NOMO-1 treated with DMSO at 0.1 percent for 48 hours (cell line): Measurements from ENCODE around the gene PRDM2.

Source experiments
- DNase-seq: peaks from one replicate; lab custom pipeline; 2025; ENCODE audit not compliant: unreplicated experiment; lab: John Stamatoyannopoulos, UW

The PRDM2 gene

DNA sequence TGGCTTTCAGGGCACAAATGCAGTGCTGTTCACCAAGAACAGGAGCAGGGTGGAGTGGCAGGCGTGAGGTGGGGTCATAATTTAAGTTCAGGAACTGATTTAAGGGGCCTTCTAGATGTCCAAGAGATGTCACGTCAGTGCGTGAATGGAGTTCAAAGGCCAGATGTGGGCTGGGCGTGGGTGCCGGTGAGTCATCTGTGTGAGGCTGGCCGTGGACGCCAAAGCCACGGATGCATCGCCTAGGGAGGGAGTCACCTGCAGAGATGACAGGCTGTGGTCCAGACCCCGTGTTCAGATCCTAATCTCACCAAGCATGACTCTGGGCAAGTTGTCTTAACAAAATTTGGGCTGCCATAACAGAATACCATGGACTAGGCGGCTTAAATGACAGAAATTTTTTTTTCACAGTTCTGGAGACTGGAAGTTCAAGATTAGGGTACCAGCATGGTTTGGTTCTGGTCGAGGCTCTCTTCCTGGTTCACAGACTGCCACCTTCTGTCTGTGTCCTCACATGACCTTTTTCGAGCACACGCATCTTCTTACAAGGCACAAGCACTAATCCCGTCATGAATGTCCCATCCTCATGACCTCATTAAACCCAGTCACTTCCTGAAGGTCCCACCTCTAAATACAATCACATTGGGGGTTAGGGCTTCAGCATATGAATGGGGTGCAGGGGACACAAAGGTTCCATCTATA, 109.6 kb downstream of the PRDM2 start:
- no peak for DNase-seq

DNA sequence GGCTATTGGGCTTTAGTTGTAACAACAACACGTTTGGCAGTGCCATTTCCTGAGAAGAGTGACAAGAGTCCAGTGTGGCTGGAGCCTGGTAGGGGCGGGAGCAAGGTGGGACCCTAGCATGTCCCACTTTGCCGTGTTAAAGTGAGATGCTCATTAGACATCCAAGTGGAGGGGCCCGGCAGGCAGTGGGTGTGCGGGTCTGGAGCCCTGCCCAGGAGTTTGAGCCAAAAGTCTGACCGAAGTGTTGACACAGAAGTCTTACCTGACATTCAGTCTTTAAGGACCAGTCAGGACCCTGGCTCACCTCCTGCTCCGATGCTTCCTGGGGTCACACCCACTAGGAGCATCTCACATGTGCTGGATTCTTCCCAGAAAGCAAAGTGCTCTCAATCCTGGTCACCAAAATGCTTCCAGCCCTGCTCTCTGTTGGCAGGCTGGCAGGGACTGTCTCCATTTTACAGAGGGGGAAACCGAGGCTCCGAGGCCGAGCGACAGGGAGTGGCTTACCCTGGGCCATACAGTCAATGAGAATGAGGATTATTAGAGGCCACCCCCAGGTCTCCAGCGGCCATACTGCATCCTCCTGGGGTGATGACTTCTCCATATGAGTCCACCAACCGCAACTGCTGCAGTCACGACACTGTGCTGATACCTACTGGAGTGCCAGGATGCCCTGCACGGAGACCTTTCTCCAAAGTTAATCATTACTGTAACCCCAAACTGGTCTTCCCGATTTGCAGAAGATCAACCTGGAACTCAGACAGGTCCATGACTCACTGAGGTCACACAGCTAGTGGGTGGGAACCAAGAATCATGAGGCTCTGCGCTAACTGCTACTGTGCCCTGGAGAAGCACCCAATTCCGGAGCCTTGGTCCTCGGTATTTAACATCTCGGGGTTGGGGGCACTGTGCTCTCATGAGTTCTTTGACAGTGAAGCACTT, 112.7 kb downstream of the PRDM2 start:
- no peak for DNase-seq

DNA sequence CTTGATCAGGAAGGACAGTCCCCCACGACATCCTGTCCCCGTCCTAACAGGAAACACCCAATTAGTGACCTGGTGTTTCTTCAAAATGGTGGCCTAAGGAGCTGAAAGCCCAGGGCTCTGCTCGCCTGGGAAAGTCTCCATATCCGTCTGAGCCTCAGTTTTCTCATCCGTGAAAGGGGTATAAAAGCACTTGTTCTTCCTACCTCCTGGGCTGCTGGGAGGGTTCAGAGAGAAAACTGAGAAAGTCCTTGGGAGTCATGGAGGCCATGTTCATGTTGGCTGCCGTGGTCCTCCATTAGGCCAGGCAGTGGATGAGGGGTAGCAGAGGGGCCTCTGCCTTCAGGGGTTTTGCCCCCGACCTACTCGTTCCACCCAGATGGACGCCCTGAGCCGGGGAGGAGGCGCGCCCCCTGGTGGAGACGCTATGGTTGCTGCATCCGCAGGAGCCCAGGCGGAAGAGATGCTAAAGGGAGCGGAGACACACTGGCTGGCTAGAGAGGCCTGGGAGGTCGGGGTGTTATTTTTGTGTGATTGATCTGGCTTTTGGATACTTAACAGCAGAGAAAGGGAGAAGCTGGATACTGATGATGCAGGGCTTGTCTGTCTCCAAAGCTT, 113.5 kb downstream of the PRDM2 start:
- DNase-seq: no peak

DNA sequence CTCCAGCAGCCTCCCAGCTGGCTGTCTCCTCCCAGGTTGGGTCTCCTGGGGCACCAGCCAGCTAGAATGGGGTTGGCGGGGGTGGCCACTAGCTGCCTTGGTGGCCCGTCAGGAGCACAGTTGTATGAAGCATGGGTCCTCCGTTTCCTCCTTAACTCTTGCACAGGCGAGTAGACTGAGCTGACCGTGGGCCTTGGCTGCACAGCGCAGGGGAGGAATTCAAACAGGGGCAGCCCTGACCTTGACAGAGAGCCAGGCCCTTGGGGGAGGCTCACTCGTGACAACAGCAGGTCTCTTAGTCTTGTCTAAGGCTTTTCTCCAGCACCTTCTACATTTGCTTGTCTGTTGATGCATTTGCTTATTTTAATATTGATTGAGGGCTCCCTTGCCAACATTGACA, 114.1 kb downstream of the PRDM2 start:
- no peak for DNase-seq

DNA sequence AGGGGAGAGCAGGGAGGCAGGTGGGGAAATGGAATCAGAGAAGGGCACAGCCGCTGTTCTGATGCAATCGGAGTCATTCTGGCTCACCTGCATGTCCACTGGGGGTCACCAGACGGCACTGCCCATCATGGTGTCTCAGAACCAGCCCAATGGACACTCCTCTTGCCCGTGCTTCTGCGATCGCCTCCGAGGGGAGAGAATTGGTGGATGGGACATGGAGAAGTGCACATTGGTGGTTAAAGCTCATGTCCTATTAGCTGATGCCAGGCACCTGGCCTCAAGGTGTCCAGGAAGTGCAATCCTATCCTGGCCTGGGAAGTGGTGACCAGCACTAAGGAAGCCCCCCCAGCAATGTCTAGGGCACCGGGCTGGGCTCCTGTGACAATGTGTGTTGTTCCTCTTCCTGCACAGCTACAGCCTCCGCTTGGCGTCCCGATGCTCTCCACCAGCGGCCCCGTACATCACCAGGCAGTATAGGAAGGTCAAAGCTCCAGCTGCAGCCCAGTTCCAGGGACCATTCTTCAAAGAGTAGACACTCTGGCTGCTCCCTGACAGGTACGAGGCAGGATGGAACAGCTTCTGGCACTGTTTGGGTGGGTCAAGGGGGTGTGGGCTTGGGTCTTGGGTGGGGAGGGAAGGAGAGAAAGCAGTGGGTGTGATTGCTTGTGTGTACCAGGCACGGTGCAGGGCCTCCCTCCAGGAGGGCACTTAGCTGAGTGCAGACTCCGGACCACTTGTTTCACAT, 116.2 kb downstream of the PRDM2 start:
- DNase-seq: no peak

DNA sequence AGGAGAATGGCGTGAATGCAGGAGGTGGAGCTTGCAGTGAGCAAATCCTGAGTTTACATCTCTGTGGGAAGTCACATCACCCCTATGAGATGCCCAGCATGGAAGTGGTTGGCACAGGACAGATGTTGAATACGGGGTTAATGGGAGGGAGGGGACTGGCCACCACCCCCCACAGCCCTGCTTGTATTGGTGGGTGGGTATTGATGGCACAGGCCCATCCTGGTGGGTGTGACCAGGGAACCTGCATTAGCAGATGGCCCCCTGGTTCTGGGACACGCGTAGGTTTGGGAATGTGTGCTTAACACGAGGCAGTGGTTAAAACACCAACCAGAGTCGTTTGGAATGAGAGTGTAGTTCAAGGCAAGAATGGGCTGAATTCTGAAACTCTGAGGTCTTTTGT, 117.9 kb downstream of the PRDM2 start:
- no peak for DNase-seq

DNA sequence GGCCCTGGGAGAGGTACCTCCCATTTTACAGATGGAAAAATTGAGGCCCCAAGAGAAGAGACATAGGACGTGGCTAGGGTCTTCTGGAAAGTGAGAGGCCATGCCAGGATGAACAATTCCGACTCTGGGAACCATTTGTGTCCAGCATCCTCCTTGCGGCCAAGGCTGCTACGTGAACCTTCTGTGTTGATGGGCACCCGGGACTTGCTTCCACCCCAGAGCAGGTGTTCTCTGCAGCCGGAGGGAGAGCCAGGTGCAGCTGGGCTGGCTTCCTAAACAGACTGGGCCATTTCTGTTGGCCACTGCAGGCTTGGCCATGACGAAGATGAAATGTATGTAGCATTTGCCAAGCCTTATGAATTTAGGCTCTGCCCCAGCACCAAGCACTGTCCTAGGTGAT, 118.9 kb downstream of the PRDM2 start:
- no peak for DNase-seq

DNA sequence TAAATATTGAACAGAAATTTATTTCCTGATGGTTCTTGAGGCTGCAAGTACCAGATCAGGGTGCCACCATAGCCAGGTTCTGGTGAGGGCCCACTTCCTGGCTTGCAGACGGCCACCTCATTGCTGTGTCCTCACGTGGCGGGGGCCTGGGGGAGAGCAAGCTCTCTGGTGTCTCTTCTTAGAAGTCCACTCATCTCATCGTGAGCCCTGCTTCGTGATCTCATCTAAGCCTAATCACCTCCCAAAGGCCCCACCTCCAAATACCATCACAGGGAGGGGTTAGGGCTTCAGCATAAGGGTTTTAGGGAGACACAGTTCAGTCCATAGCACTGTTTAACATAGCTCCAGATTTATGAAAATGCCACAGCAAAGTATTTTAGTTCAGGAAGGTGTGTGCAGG, 119.7 kb downstream of the PRDM2 start:
- DNase-seq: no peak

DNA sequence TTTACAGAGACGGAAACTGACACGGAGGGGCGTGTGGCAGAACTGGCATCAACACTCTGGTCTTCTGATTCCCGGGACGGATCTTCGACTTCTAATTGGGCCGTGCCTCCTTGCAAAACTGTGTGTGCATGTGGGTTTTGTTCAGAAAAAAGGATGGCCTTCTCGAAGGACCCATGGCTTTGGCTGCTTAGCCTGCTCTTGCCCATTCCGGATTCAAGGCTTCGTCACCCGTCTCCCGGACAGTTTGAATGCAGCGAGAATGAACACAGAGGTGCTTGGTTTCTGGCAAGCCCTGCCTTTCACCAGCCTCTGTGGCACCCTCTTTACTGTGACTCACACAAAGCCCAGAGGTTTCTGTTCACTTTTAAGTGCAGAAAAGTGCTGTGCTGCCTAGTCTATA, 120.1 kb downstream of the PRDM2 start:
- no peak for DNase-seq

DNA sequence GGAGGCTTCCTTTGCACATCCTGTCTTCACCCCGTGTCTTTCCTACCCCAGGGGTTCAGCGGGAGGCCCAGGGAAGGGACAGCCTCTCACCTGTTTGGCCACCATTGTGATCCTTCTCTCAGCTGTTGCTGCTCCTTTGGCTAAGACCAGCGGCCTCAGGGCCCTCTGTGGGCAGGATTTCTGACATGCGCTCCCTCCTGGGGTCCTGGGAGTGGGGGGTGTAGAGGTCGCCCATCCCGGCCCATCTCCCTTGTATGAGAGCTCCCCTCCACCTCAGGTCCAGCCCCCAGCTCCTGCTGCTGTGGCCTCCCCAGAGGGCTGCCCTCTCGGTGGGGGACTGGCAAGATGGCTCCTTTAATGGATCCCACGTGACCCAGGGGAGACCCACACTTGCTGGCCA, 120.5 kb downstream of the PRDM2 start:
- DNase-seq: no peak

DNA sequence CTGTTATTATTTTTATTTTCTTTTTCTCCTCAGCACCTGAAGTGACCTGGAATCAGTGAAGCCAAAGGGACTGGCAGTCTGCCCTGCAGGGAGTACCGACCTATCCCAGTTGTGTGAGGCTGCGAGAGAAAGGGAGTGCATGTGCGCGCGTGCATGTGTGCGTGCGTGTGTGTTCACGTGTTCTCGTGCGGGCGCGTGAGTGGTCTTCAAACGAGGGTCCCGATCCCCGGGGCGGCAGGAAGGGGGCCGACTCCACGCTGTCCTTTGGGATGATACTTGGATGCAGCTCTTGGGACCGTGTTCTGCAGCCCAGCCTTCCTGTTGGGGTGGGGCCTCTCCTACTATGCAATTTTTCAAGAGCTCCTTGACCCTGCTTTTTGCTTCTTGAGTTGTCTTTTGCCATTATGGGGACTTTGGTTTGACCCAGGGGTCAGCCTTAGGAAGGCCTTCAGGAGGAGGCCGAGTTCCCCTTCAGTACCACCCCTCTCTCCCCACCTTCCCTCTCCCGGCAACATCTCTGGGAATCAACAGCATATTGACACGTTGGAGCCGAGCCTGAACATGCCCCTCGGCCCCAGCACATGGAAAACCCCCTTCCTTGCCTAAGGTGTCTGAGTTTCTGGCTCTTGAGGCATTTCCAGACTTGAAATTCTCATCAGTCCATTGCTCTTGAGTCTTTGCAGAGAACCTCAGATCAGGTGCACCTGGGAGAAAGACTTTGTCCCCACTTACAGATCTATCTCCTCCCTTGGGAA, 123.3 kb downstream of the PRDM2 start:
- no peak for DNase-seq

DNA sequence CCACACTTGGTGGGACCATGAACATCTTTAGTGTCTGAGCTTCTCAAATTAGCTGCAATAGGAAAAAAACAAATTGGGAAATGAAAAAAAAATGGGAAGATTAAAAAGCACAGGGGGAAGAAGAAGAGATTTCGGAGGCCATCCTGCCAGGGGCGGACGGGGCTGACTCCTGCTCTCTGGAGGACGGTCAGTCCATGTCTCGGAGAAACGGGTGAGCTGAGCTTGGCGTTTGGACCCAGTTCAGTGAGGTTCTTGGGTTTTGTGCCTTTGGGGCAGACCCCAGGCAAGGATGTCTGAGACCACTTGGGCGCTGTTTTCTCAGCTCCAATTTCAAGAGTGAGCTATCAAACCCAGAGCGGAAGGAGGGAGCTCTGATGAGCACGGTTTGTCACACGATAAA, 123.9 kb downstream of the PRDM2 start:
- DNase-seq: no peak

DNA sequence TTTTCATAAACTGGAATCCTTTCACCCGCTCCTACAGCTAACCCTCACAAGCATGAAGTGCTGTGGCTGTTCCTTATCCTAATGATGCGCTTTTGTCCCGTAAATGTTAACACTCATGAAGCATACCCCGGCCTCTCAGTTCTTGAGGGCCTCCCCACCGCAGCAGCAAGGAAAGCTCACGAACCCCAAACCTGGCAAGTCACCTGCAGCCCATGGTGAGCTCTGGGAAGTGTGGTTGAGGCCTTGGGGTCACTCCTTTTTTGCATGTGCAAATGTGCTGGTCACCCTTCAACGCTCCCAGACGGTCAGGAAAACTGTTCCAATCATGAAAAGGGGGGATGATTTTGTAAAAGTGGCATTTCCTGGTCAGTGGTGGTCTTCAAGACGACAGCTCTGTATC, 124.6 kb downstream of the PRDM2 start:
- no peak for DNase-seq

DNA sequence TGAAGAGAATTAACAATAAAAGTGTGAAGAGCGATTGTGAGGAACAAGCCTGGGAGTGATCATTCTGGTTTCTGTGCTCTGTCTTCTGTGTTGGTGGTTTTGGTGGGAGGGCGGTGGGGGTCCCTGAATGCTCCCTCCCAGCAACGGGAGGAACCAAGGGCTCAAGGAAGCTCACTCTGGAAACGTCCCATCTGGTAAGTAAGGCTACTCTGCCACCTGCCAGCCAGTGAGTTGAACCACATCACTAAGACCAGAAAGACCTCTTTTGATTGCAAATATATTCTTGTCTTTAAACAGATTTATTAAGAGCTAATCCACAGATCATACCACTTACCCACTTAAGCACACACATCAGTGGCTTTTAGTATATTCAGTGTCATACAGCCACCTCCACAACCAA, 125.0 kb downstream of the PRDM2 start:
- no peak for DNase-seq

DNA sequence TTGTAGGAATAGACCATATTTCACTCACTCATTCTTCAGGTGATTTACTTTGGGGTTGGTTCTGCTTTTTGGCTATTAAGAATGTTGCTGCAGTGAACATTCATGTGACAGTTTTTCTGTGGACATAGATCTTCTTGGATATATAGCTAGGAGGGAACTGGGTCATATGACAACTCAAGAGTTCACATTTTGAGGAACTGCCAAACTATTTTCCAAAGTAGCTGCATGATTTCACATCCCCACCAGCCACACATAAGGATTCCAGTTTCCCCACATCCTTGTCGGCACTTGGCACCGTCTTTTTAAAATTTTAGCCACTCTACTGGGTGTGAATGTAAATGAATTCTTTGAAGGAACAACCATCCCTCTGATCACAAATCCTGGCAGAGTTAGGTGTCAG, 126.0 kb downstream of the PRDM2 start:
- no peak for DNase-seq

DNA sequence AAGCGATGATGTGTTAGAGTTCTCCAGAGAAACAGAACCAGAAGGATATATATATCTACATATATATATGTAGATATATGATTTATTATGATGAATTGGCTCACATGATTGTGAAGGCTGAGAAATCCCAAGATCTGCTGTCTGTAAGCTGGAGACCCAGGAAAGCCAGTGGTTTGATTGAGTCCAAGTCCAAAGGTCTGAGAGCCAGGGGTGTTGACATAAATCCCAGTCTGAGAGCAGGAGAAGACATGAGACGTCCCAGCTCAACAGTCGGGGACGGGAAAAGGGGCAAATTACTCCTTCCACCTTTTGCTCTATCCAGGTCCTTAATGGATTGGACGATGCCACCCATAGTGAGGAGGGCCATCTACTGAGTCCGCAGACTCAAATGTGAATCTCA, 126.6 kb downstream of the PRDM2 start:
- no peak for DNase-seq

DNA sequence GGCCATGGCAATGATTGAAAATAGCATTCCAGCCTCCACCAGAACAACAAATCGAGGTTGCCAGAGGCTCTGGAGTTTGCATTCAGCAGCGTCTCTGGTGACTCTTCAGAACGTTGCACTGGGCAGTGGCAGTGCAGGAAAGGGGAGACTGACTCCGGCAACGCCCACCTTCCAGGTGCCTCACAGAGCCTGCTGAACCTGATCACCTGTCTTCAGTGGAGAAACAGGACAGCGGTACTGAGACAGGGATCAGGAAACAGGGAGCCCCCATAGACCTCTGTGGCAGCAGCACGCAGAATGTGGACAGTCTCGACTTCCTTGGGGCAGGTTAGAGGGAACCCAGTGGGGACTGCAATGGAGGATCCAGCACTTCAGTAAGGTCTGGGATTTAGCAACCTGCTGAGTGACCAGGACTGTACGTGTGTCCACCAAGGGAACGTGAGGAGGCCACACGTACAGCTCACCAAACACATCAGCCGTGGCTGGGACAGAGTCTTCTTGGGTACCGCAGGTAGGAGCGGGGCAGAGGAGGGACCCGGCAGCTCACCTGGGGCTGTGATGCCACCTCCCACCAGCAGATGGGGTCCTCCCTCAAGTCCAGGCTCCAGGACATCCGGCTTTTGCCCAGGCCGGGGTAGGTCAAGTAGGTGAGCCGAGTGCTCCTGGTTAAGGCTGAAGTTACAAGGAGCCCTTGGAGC, 128.6 kb downstream of the PRDM2 start:
- no peak for DNase-seq

DNA sequence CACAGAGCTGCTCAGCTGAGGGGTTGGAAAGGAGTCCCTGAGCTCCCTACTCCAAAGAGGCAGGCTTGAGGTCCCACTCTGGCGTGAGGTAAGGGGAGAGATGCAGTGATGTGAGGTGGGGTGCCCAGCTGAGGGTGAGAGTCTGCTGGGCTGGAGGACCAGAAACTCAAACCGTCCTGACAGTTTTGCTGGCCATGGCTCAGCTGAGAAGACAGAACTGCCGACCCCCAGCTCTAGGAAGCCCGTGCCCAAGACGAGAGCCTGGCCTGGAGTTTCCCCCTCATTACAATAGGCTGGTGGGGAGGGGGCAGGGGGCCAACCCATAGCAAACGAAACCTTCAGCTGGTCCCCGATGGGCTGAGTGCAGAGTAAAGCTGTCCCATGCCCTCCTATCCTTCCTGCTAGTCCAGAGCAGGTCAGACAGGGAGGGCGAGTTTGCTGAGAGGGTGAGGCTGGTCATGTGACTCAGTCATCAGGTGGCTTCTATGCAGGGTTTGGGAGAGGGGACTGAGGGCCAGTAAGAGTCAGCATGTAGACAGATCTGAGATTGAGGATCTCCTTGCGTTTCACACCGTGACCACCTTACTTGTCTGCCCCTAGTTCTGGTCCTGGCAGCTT, 129.3 kb downstream of the PRDM2 start:
- DNase-seq: no peak

DNA sequence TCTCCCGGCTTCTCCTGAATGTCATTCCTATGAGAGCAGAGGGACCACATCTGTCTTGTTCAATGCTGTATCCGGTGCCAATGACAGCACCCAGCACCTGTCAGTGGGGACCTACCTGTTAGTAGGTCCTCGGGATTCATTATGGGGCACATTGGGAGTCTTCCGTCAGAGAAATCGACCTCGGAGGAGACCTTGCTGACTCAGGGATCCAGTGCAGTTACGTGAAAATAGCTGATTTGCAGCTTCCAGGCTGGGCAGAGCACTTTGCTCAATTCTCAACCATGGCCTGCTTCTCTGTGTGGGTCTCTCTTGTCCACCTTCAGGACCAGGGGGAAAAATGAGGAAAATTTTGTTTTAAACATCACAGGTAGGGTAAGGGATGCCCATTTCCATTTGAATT, 130.2 kb downstream of the PRDM2 start:
- DNase-seq: no peak
